Fibroblast of skin of left quadriceps (primary cell): ENCODE data around the gene ABCF2.

Experiments used
- DNase-seq, 2 experiments: peaks; one replicate each; pipeline ENCODE4 v3.0.0-alpha.2; 2013; ENCODE audit warnings: low read depth in 2 of 2

Gene ABCF2

DNA sequence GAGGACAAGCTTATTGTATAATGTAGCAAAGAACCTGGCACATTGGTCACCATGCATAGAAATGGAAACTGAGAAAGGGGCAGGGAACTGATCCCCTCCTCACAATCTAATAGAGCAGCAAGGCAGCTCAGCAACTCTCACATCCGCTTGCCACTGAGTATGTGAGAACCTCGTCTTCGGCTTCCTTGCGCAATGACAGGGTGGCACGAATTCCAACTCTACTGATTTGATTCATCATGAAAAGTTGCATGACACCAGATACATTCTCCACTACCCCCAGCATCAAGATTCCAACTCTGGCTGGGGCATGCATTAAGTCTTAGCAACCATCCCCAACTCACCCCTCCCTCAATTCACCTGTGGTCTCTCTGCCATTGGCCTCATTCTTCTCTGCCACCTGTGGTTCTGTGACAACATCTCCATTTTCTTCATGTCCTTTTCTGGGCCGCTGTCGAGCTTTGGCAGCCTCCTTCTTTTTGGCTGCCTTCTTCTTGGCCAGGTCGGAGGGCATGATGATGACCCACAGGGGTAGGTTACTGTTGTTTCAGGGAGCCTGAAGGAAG lies 976 bp downstream of the ABCF2 start:
- DNase-seq = no peak

- DNase-seq = no peak
Observed at GRCh38 chr7:151223728-151224127, 3.3 kb downstream of the ABCF2 start.

GRCh38 chr7:151218170-151218569 lies 8.8 kb downstream of the ABCF2 start:
- no peak for DNase-seq

- no peak for DNase-seq
Observed at GRCh38 chr7:151215396-151215795, 11.6 kb downstream of the ABCF2 start.

GRCh38 chr7:151213826-151214225 lies 13.2 kb downstream of the ABCF2 start:
- no peak for DNase-seq

DNA sequence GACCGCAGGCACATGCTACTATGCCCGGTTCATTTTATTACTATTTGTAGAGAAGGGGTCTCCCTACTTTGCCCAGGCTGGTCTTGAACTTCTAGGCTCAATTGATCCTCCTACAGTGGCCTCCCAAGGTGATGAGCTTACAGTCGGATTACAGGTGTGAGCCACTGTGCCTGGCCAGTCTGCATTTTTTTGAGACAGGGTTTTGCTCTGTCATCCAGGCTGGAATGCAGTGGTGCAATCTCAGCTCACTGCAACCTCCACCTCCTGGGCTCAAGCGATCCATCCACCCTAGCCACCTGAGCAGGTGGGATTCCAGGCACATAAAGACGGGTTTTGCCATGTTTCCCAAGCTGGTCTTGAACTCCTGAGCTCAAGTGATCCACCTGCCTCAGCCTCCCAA lies 14.4 kb downstream of the ABCF2 start:
- no peak for DNase-seq

DNA sequence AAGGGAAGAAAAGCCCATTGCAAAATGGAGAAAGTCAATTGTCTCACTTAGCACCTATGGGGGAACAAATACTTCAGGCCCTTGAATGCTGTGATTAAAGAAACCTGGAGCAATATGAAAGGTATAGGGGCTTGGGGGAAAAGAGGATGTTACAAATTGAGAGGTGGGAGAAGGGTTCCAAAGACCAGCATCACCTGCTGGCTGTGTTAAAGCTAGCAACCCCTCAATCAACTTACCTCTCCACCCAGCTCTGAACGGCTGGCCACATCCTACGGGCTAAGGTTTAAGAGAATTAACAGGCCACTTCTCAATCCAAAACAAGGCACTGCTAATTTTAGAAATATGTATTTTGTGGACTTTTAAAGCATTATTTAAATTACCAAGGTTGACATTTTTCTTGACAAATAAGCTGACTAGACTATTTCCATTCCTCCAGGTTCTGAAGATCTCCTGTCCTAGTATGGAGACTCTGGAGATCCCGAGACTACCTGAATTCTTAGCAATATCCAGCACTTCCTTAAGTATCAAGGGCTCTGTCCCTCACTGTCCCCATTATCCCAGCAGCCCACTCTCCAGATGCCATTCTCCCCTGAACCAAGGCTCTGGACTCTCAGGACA lies 15.7 kb downstream of the ABCF2 start:
- DNase-seq = no peak

DNA sequence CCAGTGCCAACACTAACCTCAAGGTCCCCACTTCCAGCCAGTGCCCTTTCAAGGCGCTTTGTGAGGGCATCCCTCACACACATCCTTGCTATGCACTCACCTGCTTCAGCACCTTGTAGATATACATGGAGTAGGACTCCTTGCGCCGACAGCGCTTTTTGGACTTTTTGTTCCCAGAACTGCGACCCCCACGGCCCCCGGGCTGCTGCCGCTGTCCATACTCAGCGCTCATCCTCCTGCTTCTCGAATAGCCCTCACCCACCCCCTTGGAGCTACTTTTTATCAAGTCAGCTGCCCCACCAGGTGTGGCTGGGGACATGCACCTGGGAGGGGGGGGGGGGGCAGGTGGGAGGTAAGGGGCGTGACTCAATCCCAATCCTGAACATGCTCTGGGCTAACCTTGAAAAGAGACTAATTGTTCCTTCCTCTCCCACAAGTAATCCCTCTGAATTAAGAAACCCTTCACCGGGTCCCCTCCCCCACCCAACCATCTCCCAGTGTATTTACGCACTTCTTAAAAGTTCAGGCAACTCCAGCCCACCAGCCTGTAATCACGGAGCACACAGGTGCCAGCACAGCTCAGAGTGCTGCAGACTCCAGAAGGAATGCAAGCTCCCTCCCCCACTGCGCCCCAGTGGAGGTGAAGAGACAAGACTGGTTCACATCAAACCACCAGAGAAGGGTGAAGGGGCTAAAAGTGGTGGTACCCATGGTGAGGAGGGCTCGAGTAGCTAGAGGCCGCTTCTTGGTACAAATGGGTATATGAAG lies 16.7 kb downstream of the ABCF2 start, which contains the start of gene H2BK1:
TSS of gene H2BK1 (minus strand) at position 402 of the 768 bp plus-strand sequence. CDS start at position 232, 170 bp downstream.
- no peak for DNase-seq

GRCh38 chr7:151209588-151209987 lies 17.4 kb downstream of the ABCF2 start:
- no peak for DNase-seq

- DNase-seq = no peak
Observed at GRCh38 chr7:151208253-151208862, 18.6 kb downstream of the ABCF2 start.

GRCh38 chr7:151207804-151208203 lies 19.2 kb downstream of the ABCF2 start:
- no peak for DNase-seq

DNA sequence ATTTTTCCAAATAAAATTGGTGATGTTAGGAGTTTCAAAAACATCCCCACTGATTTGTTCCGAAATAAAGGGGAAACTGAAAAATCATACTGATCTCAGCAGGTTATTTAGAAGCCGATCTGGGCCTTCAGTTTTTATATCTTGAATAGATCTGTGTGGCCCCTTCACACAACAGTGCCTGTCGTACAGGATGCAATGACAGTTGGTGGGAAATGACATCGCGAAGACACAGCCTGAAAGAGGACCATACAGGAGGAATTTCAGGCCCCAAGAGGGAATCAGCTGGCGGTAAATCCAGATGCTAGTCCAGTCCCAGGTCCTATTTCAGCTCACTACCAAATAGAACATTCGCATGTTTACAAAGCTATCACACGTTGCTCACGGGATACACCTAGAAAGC lies 19.7 kb downstream of the ABCF2 start:
- no peak for DNase-seq

- DNase-seq = no peak
Observed at GRCh38 chr7:151206914-151207313, 20.1 kb downstream of the ABCF2 start.

DNA sequence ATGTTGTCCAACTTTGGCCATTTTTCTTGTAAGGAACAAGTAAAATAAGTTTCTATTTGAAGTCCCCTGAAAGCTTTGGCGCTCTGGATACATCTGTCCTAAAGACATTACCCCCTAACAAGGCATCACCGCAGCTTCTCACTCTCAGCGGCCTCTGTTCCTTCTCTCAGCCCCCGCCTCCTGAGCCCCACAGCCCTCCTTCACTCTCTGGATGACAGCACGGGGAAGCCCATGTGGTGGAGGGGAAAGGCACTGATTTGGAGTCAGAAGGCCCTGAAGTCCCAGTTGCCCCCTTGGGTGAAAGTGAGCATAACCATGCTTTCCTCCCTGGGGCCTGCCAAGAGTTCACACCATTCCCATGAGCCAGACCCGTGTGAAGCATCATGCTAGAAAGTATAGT lies 21.3 kb downstream of the ABCF2 start:
- no peak for DNase-seq

DNA sequence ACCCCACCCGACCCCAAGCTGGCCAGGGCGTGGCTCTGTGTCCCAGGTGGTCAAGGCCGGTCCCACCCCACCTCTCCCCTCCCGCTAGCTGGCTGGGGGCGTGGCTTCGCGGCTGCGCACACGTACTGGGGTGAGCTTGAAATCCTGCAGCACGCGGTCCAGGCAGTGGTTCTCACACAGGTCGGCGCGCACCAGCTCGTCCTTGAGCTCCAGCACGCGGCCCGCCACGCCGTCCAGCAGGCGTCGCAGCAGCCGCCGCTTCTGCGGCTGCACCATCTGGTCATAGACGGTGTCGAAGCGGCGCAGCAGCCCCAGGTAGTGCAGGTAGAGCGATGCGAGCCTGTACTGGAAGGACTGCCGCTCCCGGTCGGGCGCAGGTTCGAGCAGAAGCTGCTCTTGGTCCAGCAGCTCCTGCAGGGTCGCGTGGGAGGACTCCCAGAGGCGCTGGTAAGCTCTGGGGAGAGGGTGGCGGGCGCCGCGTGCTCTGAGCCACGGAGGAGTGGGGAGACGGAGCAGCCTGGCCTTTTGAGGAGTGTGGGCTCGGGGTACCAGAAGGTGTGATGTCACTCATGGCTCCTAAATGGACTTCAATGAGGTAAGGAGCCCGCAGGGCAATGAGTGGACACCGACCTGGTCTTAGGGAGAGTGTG lies 22.5 kb downstream of the ABCF2 start:
- DNase-seq = no peak

DNA sequence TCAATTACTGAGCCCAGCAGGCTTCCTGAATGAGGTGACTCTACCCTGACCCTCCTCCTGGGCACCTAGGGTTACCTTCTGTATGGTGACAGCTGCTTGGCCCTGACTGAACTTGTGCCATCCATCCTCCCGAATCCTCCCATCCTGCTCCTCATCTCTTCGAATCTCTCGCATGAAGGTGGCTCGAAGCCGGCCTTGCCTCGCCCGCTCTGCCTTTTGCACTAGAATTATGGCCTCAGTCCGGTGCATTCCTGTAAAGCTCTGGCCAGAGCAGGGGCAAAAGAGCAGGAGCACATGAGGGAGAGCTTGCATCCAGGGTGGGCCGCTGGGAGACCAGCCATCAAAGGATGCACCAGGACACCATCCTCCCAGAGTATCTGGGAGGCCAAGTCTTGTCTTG lies 24.2 kb downstream of the ABCF2 start:
- no peak for DNase-seq

- DNase-seq = no peak
Observed at GRCh38 chr7:151201751-151202150, 25.3 kb downstream of the ABCF2 start.

DNA sequence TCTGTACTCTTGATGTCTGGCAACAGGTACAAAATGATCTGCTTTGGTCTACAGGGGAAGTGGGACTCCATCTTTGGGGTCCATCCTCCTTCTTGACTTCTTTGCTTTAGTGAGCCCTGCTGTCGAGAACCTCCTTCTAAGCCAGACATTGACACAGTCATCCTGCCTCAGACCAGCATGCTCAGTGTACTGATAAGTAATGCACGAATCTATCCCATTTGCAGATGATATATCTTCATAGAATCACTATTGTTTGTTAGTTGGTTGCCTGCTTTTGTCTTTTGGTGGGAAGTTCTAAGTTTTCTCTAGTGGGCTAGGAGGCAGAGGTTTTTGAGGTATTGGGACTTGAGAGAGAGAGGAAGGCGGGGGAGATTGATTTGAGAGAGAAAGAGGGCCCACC lies 25.7 kb downstream of the ABCF2 start:
- DNase-seq = no peak

DNA sequence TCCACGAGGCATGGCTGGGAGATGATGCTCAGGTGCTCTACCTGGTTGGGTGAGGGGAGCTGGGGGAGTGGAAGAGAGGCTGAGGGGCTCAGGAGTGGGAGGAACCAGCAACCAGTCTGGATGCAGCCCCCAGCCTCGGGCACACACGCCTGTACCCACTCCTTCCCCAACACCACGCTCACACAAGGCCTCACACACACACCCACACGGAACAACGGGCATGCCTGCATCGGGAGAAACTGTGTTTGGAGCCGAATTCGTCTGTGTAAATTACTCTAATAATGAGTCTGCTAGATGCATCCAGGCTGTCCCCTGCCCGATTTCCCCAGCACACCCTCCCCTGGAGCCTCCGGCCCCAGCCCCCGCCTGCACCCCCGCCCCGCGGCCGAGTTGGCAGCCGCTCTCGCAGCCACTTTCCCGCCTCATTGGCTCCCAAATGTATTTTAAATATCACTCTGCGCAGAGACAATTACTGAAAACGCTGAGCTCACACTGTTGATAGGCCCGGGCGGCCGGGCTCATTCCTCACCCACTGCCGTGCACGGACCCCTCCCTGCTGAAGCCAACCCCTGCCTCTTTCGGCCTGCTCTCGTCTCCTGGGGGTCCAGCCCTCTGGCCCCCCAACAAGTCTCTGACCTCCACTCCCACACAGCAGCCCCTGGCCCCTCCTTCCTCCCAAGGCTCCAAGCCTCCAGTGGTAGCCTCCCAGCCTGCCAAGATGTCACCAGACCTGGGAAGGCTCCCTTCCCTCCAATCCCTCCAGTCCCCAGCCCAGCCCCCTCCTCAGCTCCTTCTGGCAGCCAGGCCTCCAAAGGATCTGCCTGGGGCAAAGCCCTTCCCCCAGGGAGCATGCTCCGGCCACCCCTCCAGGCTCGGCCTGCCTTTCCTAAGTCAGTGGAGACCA lies 27.8 kb downstream of the ABCF2 start:
- no peak for DNase-seq

GRCh38 chr7:151197932-151198331 lies 29.1 kb downstream of the ABCF2 start:
- DNase-seq = no peak
